A673 (cell line): Measurements from ENCODE around the gene MTFR2. TPM values are rescaled to one million over a fixed set of nuclear protein-coding genes. Genes with fewer than 3 reads are reported as not detected.
A peak's percentile ranks its signal among the peaks of the same experiment; 100 is the strongest.

ENCODE experiments used
- BruUV-seq: library from RNA; stranded (reverse); fragments of 400-500 nt; replicated peaks from 2 replicates; lab custom pipeline; 2021; lab: Mats Ljungman, UMichigan
- CTCF ChIA-PET: fragments of 300-600 bp; sonication (Branson Sonifier 250); formaldehyde crosslinking; loops from one replicate; lab custom pipeline; 2022; ENCODE audit warnings: antibody characterized with exemption; lab: Charles Lee
- POLR2A ChIA-PET: fragments of 300-600 bp; sonication (Branson Sonifier 250); formaldehyde crosslinking; loops from one replicate; lab custom pipeline; 2022; ENCODE audit warnings: antibody characterized with exemption; ENCODE audit not compliant: low non-redundant PET; lab: Charles Lee
- DNase-seq: peaks from one replicate; pipeline ENCODE4 v3.0.0-alpha.2; 2015; ENCODE audit warnings: low spot score
- H3K27ac ChIP-seq: fragments of 200-600 bp; sonication (generic); 2 replicates; pipeline ENCODE4 v1.5.1; 2016; ENCODE audit warnings: mixed run types, low read depth, mild to moderate bottlenecking, mixed read lengths, antibody characterized with exemption, low read length; ENCODE audit not compliant: poor library complexity, severe bottlenecking
- H3K27me3 ChIP-seq: fragments of 200-600 bp; sonication (generic); replicated peaks from 2 replicates; pipeline ENCODE4 v1.6.1; 2017; ENCODE audit warnings: mixed run types, low read depth, mild to moderate bottlenecking, mixed read lengths, antibody characterized with exemption, low read length; ENCODE audit not compliant: insufficient read depth, poor library complexity
- H3K36me3 ChIP-seq: fragments of 200-600 bp; sonication (generic); 2 replicates; pipeline ENCODE4 v1.6.1; 2016; ENCODE audit warnings: mixed run types, mild to moderate bottlenecking, mixed read lengths, antibody characterized with exemption, low read length; ENCODE audit not compliant: insufficient read depth, poor library complexity, severe bottlenecking
- H3K4me1 ChIP-seq: fragments of 200-600 bp; sonication (generic); 2 replicates; pipeline ENCODE4 v1.6.1; 2017; ENCODE audit warnings: mixed run types, mild to moderate bottlenecking, mixed read lengths, antibody characterized with exemption, low read length; ENCODE audit not compliant: insufficient read depth, poor library complexity, severe bottlenecking
- H3K4me3 ChIP-seq: fragments of 200-600 bp; sonication (generic); 2 replicates; pipeline ENCODE4 v1.5.1; 2016; ENCODE audit warnings: low read depth, mixed run types, mild to moderate bottlenecking, mixed read lengths, low read length; ENCODE audit not compliant: poor library complexity, severe bottlenecking
- H3K9me3 ChIP-seq: fragments of 200-600 bp; sonication (generic); 2 replicates; pipeline ENCODE4 v1.6.1; 2016; ENCODE audit warnings: mixed run types, low read depth, mild to moderate bottlenecking, mixed read lengths, antibody characterized with exemption, low read length; ENCODE audit not compliant: poor library complexity, severe bottlenecking
- CTCF ChIP-seq: fragments of 300-800, 200-600 bp; sonication (generic); conservative IDR thresholded peaks from 2 replicates; pipeline ENCODE4 v1.5.1; 2017; ENCODE audit warnings: low read depth, mild to moderate bottlenecking, antibody characterized with exemption, low read length, moderate library complexity, mixed read lengths
- EZH2 ChIP-seq: fragments of 200-600 bp; sonication (generic); IDR thresholded peaks from 2 replicates; pipeline ENCODE4 v1.6.1; 2017; ENCODE audit warnings: borderline replicate concordance, low read depth, mild to moderate bottlenecking, mixed read lengths, antibody characterized with exemption, low read length; ENCODE audit not compliant: poor library complexity, severe bottlenecking
- intact Hi-C: fragments of 100-400 bp; cut with micrococcal nuclease; formaldehyde crosslinking; loops from one replicate; pipeline ENCODE4 v1.10.0; 2022; ENCODE audit not compliant: unreplicated experiment
- total RNA-seq: library from RNA; stranded (reverse); gene quantifications from 2 replicates; pipeline ENCODE4 v1.2.3, GENCODE V29; 2021

Gene MTFR2
- total RNA-seq, 1 experiment from 2014 or later, result 12.6 TPM

- no peak overlapping the region for H3K4me3 ChIP-seq
- TF ChIP-seq CTCF (no peak), EZH2 (no peak)
- POLR2A ChIA-PET, result no interaction called here
- H3K36me3 ChIP-seq, result peaks cover 25% of the 10 kb centered on the region
- peak; percentile 52 for DNase-seq
- CTCF ChIA-PET, result no interaction called here
- no TSS peak for BruUV-seq
- intact Hi-C loops, result loop anchor here (10.0 kb wide), 2 partner anchors 510 to 640 kb away; partner anchors contain the start of genes MAP3K5 and SLC35D3
- no peaks in the 10 kb centered on the region for H3K27me3 ChIP-seq
- H3K9me3 ChIP-seq, result no peaks in the 10 kb centered on the region
- peaks cover 30% of the 10 kb centered on the region for H3K4me1 ChIP-seq
- H3K27ac ChIP-seq, result no peak overlapping the region
Measured at GRCh38 chr6:136284909-136285308, 34.8 kb upstream of the MTFR2 start.

- H3K27me3 ChIP-seq, result no peaks in the 10 kb centered on the region
- intact Hi-C loops, result loop anchor here (10.0 kb wide), 2 partner anchors 512 to 642 kb away; partner anchors contain the start of genes MAP3K5 and SLC35D3
- POLR2A ChIA-PET, result no interaction called here
Measured at GRCh38 chr6:136282906-136283305, 32.8 kb upstream of the MTFR2 start.

GRCh38 chr6:136280032-136280609 is 30.0 kb upstream of the MTFR2 start:
- Histone ChIP-seq H3K36me3 (peaks cover 65% of the 10 kb centered on the region), H3K27me3 (no peaks in the 10 kb centered on the region), H3K9me3 (no peaks in the 10 kb centered on the region), H3K4me1 (peaks cover 25% of the 10 kb centered on the region), H3K27ac (no peak overlapping the region), H3K4me3 (no peak overlapping the region)
- intact Hi-C loops, result loop anchor here (10.0 kb wide), 2 partner anchors 515 to 645 kb away; partner anchors contain the start of genes MAP3K5 and SLC35D3
- no TSS peak for BruUV-seq
- ChIA-PET POLR2A (no interaction called here), CTCF (no interaction called here)
- TF ChIP-seq EZH2 (no peak), CTCF (no peak)
- no peak for DNase-seq

More at GRCh38 chr6:136282906-136283305, 32.8 kb upstream of the MTFR2 start:
- H3K4me1 ChIP-seq, result peaks cover 30% of the 10 kb centered on the region
- H3K9me3 ChIP-seq, result no peaks in the 10 kb centered on the region
- H3K27ac ChIP-seq, result no peak overlapping the region
- H3K36me3 ChIP-seq, result peaks cover 42% of the 10 kb centered on the region
- DNase-seq, result no peak
- no peak overlapping the region for H3K4me3 ChIP-seq
- CTCF ChIA-PET, result no interaction called here
- TF ChIP-seq EZH2 (no peak), CTCF (no peak)
- no TSS peak for BruUV-seq
